Superior temporal gyrus (tissue), 1 donor: ENCODE measurements around the gene ADGRA1.

Experiments
- DNase-seq: peaks from one replicate; pipeline ENCODE4 v3.0.0-alpha.2; 2016; ENCODE audit errors: extremely low spot score

ADGRA1 gene

DNA sequence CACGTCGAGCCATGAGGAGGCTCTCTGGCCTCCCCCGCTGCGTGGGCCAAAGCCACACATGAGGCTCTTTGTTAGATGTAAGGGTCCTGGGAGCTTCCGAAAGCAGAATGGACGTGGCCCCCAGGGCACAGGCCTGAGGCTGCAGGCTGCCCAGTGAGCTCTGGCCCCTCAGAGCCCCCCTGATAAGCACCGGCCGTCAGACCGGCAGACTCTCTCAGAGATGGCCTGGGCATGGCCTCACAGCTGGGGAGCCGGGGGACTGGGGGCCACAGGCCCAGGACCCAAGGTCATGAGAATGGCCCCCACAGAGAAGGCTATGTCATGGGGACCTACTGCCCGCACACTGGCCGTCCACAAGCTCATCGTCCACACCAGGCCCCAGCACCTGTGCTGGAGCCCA lies 31.7 kb upstream of the ADGRA1 start:
- no peak for DNase-seq

GRCh38 chr10:133056651-133057178 lies 31.0 kb upstream of the ADGRA1 start:
- no peak for DNase-seq

GRCh38 chr10:133058331-133059092 lies 29.2 kb upstream of the ADGRA1 start:
- no peak for DNase-seq

DNA sequence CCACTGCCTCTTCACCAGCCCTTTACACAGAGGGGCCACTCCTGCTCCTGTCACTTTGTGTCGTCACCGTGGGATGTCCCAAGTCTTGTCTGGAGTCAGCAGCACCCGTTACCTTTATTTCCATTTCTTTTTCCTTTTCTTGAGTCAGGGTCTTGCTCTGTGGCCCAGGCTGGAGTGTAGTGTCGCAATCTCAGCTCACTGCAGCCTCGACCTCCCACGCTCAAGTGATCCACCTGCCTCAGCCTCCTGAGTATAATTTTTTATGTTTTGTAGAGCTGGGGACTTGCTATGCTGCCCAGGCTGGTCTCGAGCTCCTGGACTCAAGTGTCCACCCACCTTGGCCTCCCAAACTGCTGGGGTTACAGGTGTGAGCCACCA lies 28.6 kb upstream of the ADGRA1 start:
- no peak for DNase-seq

DNA sequence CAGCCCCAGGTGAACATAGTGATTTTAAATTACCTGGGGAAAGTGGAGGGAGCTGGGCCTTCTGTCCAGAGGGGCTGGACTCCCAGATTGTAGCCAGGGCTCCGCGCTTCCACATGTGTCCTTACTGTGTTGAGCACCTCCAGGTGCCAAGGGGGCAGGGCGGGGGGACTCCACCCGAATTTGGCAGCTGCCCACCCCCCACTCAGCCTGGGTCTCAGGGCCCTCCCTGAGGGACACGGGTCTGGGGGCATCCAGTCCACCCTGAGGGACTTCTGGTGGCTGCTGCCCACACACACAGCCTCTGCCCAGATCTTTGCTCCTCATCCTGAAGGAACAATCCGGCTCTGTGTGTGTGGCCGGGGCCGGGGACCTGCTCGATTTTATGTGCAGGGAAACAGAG lies 28.2 kb upstream of the ADGRA1 start:
- DNase-seq = no peak

GRCh38 chr10:133060022-133060421 lies 27.7 kb upstream of the ADGRA1 start:
- DNase-seq = no peak

DNA sequence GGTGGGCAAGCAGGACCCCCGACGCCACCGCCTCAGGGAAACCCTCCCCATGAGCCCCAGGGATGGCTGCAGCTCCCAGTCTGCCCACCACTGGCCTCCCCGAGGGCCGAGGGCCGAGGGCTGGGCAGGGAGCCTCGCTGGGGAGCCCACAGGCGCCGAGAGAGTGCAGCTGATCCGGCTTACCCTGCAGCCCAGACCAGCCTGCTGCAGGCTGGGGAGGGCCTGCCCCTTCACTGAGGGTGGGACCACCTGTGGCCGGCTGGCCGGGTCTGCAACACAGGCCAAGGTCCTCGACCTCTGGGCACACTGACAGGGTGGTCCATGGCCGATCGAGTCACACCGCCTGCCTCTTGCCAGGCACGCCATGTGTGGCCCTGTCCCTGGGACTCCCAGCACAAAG lies 27.3 kb upstream of the ADGRA1 start:
- DNase-seq = no peak

- no peak for DNase-seq
Observed at GRCh38 chr10:133060881-133061280, 26.8 kb upstream of the ADGRA1 start.

- no peak for DNase-seq
Observed at GRCh38 chr10:133061296-133062038, 26.3 kb upstream of the ADGRA1 start.

DNA sequence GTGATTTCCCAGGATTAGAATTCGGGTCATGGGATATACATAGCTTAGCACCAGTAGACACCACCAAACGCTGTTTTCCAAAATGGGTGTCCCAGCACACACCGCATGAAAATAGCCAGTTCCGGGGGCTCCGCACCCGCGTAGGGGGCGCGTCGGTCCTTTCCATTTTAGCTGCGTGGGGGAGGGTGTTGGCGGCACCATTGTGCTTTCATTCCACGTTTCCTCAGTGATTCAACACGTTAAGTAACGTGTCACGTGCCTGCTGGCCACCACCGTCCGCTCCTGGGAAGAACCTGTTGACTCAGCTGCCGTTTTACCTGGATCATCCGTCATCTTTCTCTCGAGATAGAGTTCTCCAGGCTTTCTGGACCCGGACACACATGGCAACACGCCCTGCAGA lies 25.6 kb upstream of the ADGRA1 start:
- DNase-seq = no peak

GRCh38 chr10:133062635-133063034 lies 25.1 kb upstream of the ADGRA1 start:
- no peak for DNase-seq

DNA sequence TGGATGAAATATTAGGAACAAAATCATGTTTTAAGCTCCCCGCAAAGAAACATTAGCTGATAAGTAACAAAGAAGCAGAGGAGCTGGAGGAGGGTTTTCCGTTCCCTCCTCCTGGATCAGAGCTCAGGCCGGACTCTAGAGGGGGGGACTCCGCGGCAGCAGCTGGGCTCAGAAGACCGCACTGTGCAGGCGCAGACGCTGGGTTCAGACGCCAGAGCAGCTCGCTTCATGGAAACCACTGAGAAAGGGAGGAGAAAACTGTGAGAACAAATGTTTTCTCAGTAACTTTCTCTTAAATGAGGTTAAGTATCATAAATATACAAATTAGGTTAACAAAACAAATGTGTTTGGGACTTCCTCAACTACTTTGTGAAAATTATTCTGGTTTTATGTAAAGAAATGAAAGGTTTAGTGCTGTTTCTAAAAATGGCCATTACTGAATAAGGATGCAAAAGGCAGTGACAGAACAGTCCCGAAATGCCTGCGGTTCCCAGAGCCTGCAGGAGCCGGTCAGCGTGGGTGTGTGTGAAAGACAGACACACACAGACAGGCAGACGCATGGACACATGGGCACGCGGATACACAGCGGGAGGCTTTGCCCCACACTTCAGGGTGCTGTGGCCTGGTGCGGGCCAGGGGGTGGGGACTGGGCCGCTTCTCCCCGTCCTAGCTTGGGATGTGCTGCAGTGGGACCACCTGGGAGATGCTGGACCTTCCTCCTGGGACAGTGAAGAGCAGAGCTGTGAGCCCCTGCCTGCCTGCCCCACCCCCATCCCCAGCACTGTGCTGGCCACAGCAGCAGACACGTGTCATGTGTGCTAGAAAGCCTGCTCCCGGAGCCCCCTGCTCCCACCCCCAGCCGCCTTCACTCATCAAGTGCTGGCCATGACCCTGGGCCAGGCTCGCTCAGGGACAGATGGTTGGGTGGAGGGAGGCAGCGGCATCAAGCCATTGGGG lies 20.3 kb upstream of the ADGRA1 start:
- peak; percentile 41 for DNase-seq

- no peak for DNase-seq
Observed at GRCh38 chr10:133068111-133069032, 19.4 kb upstream of the ADGRA1 start.

- DNase-seq = no peak
Observed at GRCh38 chr10:133069033-133069525, 18.6 kb upstream of the ADGRA1 start.

- no peak for DNase-seq
Observed at GRCh38 chr10:133070405-133070804, 17.3 kb upstream of the ADGRA1 start.

DNA sequence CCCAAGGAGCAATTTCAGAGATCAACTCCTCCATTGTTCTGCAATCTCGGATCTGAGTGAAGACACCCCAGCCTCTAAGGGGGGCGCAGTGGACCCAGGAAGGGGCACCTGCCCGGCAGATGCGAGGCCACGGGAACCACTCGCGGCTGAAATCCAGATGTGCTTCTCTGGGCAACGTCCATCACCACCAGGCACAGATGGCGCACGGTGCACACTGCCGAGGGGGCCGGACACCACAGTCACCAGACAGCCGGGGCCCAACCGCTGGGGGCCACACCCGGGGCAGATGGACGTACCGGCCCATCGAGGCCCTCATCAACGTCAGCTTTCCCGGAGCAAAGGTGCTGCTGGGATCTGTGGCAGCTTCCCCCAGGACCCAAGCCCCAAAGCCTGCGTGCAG lies 16.9 kb upstream of the ADGRA1 start:
- DNase-seq = no peak

GRCh38 chr10:133071733-133072132 lies 16.0 kb upstream of the ADGRA1 start:
- DNase-seq = no peak

DNA sequence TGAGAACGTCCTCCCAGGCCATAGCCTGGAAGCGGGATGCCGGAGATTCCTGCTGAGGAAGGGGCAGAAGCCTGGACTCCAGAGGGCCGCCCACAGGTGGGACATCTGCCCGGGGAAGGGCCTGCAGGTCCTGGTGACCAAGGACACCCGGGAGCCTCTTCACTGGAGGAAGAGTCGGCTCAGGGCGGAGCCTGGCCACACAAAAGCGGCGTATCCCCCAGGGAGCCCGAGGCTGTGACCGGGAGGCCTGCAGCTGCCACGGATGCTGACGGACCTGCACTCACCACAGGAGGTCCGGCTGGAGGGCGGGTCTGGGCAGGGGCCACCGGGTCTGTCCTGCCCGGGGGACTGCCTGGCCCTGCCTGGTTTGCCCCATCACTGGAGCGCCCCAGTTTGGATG lies 15.5 kb upstream of the ADGRA1 start:
- DNase-seq = no peak

- DNase-seq = no peak
Observed at GRCh38 chr10:133072720-133073390, 14.9 kb upstream of the ADGRA1 start.
